Immature natural killer cell (primary cell): ENCODE results near the gene NEK9. TPM values are rescaled to one million over a fixed set of nuclear protein-coding genes. Genes with fewer than 3 reads are reported as not detected.

Experiments
- DNase-seq, 3 donors: peaks; one replicate each; pipeline ENCODE4 v3.0.0; 2022; ENCODE audit warnings: mixed read lengths in 1 of 3
- H3K27ac Mint-ChIP-seq, 6 donors: one replicate each; pipeline ENCODE4 v1.8.0; 2020; ENCODE audit warnings: mixed read lengths in 6 of 6, mild to moderate bottlenecking in 5 of 6, inconsistent platforms in 4 of 6, moderate library complexity in 3 of 6
- H3K27me3 Mint-ChIP-seq, 3 donors: one replicate each; pipeline ENCODE4 v1.8.0; 2020 to 2021; ENCODE audit warnings: low read depth in 3 of 3, mild to moderate bottlenecking in 3 of 3, mixed read lengths in 3 of 3, moderate library complexity in 3 of 3, inconsistent platforms in 1 of 3
- H3K36me3 Mint-ChIP-seq, 3 donors: one replicate each; pipeline ENCODE4 v1.8.0; 2020; ENCODE audit warnings: mixed read lengths in 3 of 3, inconsistent platforms in 2 of 3, mild to moderate bottlenecking in 2 of 3
- H3K4me1 Mint-ChIP-seq, 2 donors: one replicate each; pipeline ENCODE4 v1.8.0; 2020; ENCODE audit warnings: inconsistent platforms in 2 of 2, mild to moderate bottlenecking in 2 of 2, mixed read lengths in 2 of 2, moderate library complexity in 1 of 2
- H3K4me3 Mint-ChIP-seq, 5 donors: one replicate each; pipeline ENCODE4 v1.8.0; 2020; ENCODE audit warnings: mild to moderate bottlenecking in 5 of 5, mixed read lengths in 5 of 5, inconsistent platforms in 3 of 5, moderate library complexity in 3 of 5
- H3K9me3 Mint-ChIP-seq, 6 donors: one replicate each; pipeline ENCODE4 v1.8.0; 2020; ENCODE audit warnings: mild to moderate bottlenecking in 6 of 6, mixed read lengths in 6 of 6, inconsistent platforms in 4 of 6, moderate library complexity in 3 of 6
- polyA plus RNA-seq, 3 donors: library from polyadenylated mRNA; unstranded; fragments of 300-500 nt; fragmentation: Illumina TruSeq; gene quantifications; one replicate each; pipeline ENCODE4 v1.2.3, GENCODE V29; 2021

NEK9 gene
- polyA plus RNA-seq: 10 to 100 TPM; 10.4 to 15.2 (median 12.4) TPM

DNA sequence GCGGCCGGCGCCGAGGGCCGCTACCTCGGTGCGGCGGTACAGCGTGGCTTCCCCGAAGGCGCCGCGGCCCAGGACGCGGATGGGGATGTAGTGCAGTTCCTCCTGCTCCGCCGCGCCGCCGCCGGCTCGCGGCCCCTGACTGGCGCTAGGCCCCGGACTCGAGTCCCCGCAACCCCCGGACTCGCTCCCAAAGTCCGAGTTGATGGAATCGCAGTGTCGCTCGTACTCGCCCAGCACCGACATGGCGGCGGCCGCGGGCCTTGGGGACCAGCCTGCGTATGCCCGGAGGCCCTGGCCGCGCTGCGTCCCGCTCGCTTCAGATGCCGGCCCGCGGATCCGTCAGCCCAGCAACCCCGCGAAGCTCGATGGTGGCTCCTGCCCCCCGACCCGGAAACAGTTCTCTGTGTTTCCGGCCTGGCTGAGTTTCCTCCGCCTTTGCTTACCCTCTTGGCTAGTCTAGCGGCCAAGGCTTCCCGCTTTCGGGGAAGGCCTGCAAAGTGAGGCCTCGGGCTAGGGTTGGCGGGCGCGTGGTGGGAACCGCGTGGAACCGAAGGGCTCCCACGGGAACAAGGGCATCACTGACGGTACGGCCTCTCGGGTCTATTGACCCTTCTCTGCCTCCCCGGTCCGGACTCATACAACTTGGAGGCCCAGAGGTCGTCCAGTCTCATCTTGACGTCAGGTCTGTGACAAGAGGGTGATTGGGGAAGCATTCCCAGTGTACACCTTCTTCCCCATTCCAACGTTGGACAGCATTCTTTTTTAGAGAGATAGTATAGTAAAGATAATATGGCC is at the start of gene NEK9:
Gene NEK9 (minus strand): TSS at position 370 of the 795 bp plus-strand sequence. CDS start 127 bp downstream, at position 243.
- Mint-ChIP-seq H3K4me3 (peak within 1 kb of the TSS; percentile 96 to 98 (median 96)), H3K27ac (peak within 1 kb of the TSS; percentile 97 to 99 (median 99)), H3K4me1 (peaks cover 38 to 49% of the 10 kb centered on the region in 2 donors), H3K27me3 (peaks cover 6 to 8% (median 7%) of the 10 kb centered on the region in 3 donors), H3K36me3 (peaks cover 0 to 4% (median 2%) of the 10 kb centered on the region in 3 donors), H3K9me3 (no peaks in the 10 kb centered on the region)
- DNase-seq: peak; percentile 88 to 92 (median 91)

DNA sequence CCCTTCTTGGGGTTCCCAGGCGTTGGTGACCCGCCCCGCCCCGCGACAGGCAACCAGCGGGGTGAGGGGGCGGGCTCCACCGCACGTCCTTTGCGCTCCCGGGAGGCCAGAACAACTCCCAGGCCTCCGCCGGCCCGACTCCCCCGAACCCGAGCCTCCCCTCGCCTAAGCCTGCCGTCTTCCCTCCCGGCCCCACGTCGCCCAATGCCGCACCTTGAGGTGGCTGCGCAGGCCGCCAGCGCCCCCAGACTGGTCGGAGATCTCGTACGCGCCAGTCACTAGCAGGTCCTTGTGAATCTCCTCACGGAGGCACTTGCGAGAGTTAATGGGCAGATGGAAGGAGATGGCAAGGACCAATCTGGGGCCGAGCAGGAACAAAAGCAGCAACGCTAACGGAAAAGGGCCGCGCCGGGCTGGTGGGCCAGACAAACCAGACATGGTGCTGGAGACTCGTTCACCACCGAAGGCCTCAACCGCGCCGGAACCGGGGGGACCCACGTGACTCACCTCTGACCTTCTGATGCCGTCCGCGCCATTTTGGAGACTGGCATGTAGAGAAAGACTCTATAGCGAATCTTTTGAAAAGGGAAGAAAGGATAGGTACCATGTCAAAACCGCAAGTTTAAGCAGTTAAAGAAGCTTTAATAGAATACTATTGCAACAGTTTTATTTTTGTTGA is 49.4 kb upstream of the NEK9 start, which contains the start of gene TMED10:
Gene TMED10 (minus strand): TSS at position 471 of the 679 bp plus-strand sequence. CDS start 33 bp downstream, at position 438.
- H3K4me1 Mint-ChIP-seq: peaks cover 36 to 64% of the 10 kb centered on the region in 2 donors
- H3K36me3 Mint-ChIP-seq: peaks cover 0 to 3% (median 0%) of the 10 kb centered on the region in 3 donors
- peak within 1 kb of the TSS; percentile 92 to 100 (median 96) for H3K27ac Mint-ChIP-seq
- peaks cover 10 to 14% (median 14%) of the 10 kb centered on the region in 3 donors for H3K27me3 Mint-ChIP-seq
- peak; percentile 93 to 95 (median 95) for DNase-seq
- H3K9me3 Mint-ChIP-seq: no peaks in the 10 kb centered on the region
- peak within 1 kb of the TSS; percentile 85 to 94 (median 92) for H3K4me3 Mint-ChIP-seq

DNA sequence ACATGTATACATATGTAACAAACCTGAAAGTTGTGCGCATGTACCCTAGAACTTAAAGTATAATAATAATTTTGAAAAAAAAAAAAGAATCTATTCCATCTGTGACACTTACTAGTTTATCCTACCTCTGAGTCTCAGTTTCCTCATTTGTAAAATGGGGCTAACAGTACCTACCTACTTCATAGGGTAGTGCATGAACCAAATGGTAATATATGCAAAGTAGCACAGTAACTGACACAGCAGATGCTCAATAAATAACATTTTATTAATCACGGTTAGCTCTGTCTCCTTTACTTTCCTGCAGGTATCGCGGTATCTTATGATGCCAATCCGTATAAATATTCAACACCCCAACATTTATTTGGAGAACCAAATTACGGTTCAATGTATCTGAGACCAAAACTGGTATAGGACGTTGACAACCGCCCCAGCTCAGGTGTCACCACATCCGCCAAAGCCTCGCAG is 48.9 kb upstream of the NEK9 start:
- peaks cover 40 to 70% of the 10 kb centered on the region in 2 donors for H3K4me1 Mint-ChIP-seq

DNA sequence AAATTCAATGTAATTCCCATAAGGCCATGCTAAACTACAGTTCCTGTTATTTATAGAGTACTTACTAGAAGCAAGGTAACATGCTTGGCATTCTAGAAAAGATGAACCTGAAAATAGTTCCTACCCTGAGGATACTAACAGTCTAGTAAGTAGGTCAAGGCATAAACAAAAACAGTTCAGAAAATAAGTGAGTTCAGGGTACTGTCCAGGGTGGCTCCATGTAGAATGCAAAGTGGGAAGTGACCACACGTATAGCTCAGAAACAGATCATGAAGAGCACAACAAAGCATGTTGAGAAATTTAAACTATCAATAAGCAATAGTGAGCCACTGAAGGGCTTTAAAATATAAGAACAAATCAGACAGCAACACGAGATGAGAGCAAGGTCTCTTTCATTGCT is 47.2 kb upstream of the NEK9 start:
- peak overlapping the region in 4 of 5 donors; percentile 15 to 86 (median 73) for H3K4me3 Mint-ChIP-seq
- peaks cover 10 to 14% (median 12%) of the 10 kb centered on the region in 3 donors for H3K27me3 Mint-ChIP-seq
- H3K36me3 Mint-ChIP-seq: peaks cover 0 to 3% (median 0%) of the 10 kb centered on the region in 3 donors
- DNase-seq: no peak
- peaks cover 55 to 86% of the 10 kb centered on the region in 2 donors for H3K4me1 Mint-ChIP-seq
- H3K9me3 Mint-ChIP-seq: no peaks in the 10 kb centered on the region
- peak overlapping the region; percentile 18 to 97 (median 92) for H3K27ac Mint-ChIP-seq

More for the DNA sequence above, 48.9 kb upstream of the NEK9 start:
- Mint-ChIP-seq H3K9me3 (no peaks in the 10 kb centered on the region), H3K27me3 (peaks cover 10 to 14% (median 14%) of the 10 kb centered on the region in 3 donors), H3K27ac (peak overlapping the region; percentile 92 to 100 (median 96)), H3K36me3 (peaks cover 0 to 3% (median 0%) of the 10 kb centered on the region in 3 donors), H3K4me3 (peak overlapping the region; percentile 85 to 94 (median 92))
- DNase-seq: no peak

DNA sequence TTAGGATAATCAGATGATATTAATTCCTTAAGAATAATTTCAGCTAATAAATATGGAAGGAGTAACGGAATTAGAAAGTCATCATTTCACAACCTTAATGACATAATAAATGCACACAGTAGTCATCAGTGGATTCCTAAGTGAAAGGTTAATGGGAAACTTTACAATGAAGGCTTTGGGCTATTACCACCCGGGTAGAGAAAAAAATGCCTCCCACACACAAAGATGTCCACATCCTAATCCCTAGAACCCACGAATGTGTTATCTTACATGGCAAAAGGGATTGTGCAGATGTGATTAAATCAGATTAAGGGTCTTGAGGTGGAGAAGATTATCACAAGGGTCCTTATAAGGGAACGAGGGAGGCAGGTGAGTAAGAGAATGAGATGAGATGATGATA is 43.9 kb upstream of the NEK9 start:
- Mint-ChIP-seq H3K9me3 (no peaks in the 10 kb centered on the region), H3K4me1 (peaks cover 75 to 93% of the 10 kb centered on the region in 2 donors), H3K27me3 (peaks cover 1 to 4% (median 4%) of the 10 kb centered on the region in 3 donors), H3K36me3 (peaks cover 0 to 3% (median 0%) of the 10 kb centered on the region in 3 donors), H3K4me3 (no peak overlapping the region), H3K27ac (peak overlapping the region in 5 of 6 donors; percentile 12 to 75 (median 26))
- no peak for DNase-seq

DNA sequence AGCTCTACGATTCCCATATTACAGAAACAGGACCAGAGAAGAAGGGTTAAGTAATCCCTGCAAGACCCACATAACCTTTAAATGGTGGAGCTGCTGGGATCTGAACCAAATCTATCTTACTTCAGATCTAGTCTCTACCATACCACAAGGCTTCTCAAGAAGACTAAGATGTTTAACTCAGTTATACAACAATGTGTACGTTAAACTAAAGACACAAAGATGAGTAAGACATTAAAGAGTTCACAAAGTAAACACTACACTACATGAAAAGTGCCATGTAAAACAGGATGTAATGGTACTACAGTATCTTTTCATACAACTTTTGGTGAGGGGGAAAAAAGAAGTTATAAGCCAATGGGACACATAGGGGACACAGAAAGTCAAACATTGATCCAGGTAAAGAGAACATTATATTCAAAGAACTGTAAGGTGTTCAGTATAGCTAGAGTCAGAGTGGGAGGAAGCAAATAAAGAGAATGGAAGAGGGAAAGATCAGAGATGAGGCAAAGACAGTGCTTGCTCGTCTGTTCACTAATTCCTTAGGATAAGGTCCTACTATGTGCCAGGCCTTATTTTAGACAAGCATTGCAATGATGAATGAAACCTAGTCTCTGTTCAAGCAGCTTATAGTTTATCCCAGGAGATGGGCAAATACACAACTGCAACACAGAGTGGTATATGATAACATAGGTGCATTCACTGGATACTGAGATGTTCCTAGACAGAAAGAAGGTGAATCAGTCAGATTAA is 41.9 kb upstream of the NEK9 start:
- H3K9me3 Mint-ChIP-seq: no peaks in the 10 kb centered on the region
- H3K4me3 Mint-ChIP-seq: no peak overlapping the region
- peaks cover 0 to 1% (median 0%) of the 10 kb centered on the region in 3 donors for H3K27me3 Mint-ChIP-seq
- H3K36me3 Mint-ChIP-seq: no peaks in the 10 kb centered on the region
- DNase-seq: no peak
- peaks cover 66 to 85% of the 10 kb centered on the region in 2 donors for H3K4me1 Mint-ChIP-seq
- H3K27ac Mint-ChIP-seq: peak overlapping the region in 2 of 6 donors; percentile 28 to 72

DNA sequence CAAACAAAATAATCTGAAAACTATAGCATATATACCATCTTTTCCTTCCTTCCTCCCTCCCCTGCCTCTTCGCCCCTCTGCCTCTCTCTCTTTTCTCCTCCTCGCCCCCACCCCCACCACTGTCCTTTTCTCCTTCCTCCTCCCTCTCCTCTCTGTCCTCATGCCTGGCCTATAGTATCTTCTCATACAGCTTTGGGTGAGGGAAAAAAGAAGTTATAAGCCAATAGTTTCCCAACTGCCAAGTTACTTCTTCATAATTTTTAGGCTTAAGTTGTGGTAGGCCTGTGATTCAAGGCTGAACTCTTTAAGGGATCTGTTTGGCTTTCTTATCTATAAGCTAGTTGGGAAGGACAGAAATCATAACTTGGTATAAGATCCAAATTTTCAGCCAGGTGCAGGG is 40.5 kb upstream of the NEK9 start:
- H3K4me3 Mint-ChIP-seq: no peak overlapping the region
- H3K27me3 Mint-ChIP-seq: peaks cover 0 to 1% (median 0%) of the 10 kb centered on the region in 3 donors
- H3K4me1 Mint-ChIP-seq: peaks cover 67 to 80% of the 10 kb centered on the region in 2 donors
- no peak for DNase-seq
- peak overlapping the region in 2 of 6 donors; percentile 26 to 45 for H3K27ac Mint-ChIP-seq
- no peaks in the 10 kb centered on the region for H3K36me3 Mint-ChIP-seq
- H3K9me3 Mint-ChIP-seq: no peaks in the 10 kb centered on the region

DNA sequence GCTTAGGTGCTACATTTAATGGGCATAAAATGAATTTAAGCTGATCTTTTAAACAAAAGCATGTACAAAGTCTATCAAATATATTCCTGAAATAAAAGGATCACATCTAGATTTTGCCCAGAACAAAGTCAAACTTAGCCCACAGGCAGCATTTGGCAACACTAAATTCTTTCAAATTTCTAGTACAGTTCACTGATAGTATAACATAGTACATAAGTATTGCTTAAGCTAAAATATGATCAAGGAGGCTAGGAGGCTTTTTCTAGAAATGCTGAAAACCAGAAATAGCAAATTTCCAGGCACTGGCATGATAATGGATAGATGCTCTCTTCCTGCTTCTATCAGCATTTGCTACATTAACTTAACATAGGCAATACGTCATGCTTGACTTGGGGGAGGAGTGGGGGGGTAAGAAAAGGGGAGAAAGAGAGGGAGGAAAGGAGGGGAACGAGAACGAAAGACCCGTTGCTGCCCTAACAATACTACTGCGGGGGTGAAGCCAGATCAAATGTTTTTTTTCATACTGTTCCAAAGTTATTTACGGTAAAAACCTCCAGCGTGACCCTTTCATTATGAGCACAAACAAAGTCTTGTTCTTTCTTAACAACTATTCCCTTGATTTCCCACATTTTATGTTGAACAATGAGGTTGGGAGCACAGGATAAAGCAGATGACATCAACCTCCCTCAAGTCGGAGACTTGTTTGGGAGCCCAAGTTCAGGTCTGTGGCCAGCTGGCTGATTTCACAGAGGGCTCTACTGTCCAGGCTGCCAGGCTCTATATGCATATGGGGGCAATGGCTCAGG is 38.9 kb upstream of the NEK9 start:
- H3K4me1 Mint-ChIP-seq: peaks cover 71 to 80% of the 10 kb centered on the region in 2 donors

DNA sequence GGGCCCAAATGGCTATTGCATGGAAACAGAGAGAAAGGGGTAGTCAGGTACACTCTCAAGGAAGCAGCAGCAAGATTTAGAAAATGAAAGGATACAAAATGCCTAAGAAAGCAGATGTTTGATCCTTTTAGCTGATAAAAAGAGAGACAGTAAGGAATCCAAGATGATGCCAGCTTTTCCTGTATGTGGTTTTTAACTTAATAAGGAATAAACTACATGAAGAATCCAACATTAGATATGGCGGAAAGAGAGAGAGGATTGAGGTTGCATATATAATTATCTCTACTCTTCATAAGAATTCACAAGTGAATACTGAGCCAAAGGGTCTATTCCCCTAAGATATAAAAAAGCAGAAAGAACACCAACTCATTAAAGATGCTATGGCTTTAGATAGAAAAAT is 38.0 kb upstream of the NEK9 start:
- no peak for DNase-seq
- Mint-ChIP-seq H3K27ac (peak overlapping the region in 3 of 6 donors; percentile 28 to 53 (median 36)), H3K4me3 (no peak overlapping the region), H3K9me3 (no peaks in the 10 kb centered on the region), H3K27me3 (no peaks in the 10 kb centered on the region), H3K36me3 (no peaks in the 10 kb centered on the region), H3K4me1 (peaks cover 70 to 80% of the 10 kb centered on the region in 2 donors)

More for the DNA sequence above, 38.9 kb upstream of the NEK9 start:
- DNase-seq: no peak
- no peaks in the 10 kb centered on the region for H3K27me3 Mint-ChIP-seq
- H3K4me3 Mint-ChIP-seq: no peak overlapping the region
- no peaks in the 10 kb centered on the region for H3K36me3 Mint-ChIP-seq
- peak overlapping the region in 2 of 6 donors; percentile 7 to 50 for H3K27ac Mint-ChIP-seq
- no peaks in the 10 kb centered on the region for H3K9me3 Mint-ChIP-seq

DNA sequence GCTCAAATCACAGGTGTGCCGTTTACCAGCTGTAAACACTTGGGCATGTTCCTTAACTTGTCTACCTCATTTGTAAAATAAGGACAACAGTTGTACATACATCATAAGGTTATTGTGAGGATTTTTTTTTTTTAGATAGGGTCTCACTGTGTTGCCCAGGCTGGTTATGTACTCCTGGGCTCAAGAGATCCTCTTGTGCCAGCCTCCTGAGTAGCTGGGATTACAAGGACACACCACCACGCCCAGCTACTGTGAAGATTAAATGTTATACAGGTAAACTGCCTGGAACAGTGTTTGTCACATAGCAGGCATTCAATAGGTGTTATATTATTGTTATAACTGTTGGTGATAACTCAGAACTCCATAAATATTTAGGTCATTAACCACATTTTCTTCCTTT is 36.8 kb upstream of the NEK9 start:
- Mint-ChIP-seq H3K27ac (no peak overlapping the region), H3K36me3 (no peaks in the 10 kb centered on the region), H3K27me3 (no peaks in the 10 kb centered on the region), H3K9me3 (no peaks in the 10 kb centered on the region), H3K4me1 (peaks cover 68 to 80% of the 10 kb centered on the region in 2 donors), H3K4me3 (no peak overlapping the region)
- no peak for DNase-seq

DNA sequence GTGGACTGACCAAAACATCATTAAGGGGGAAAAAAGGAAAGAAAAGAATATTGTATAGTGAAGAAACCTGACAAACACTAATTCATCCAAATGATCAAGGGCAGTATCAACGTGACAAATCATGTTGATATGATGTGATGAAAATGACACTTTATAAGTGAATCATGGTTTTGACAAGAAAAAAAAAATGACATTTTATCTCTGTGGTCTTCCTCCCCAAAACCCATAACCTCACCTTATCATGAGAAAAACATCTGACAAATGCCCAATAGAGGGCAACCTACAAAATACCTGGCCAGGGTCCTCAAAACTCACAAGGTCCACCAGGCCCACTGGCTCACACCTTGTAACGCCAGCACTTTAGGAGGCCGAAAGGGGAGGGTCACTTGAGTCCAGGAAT is 35.8 kb upstream of the NEK9 start:
- Mint-ChIP-seq H3K27ac (peak overlapping the region; percentile 6 to 75 (median 68)), H3K4me3 (peak overlapping the region in 1 of 5 donors; percentile 11), H3K27me3 (peaks cover 0 to under 1% (median 0%) of the 10 kb centered on the region in 3 donors), H3K9me3 (no peaks in the 10 kb centered on the region), H3K36me3 (no peaks in the 10 kb centered on the region), H3K4me1 (peaks cover 60 to 76% of the 10 kb centered on the region in 2 donors)
- no peak for DNase-seq

DNA sequence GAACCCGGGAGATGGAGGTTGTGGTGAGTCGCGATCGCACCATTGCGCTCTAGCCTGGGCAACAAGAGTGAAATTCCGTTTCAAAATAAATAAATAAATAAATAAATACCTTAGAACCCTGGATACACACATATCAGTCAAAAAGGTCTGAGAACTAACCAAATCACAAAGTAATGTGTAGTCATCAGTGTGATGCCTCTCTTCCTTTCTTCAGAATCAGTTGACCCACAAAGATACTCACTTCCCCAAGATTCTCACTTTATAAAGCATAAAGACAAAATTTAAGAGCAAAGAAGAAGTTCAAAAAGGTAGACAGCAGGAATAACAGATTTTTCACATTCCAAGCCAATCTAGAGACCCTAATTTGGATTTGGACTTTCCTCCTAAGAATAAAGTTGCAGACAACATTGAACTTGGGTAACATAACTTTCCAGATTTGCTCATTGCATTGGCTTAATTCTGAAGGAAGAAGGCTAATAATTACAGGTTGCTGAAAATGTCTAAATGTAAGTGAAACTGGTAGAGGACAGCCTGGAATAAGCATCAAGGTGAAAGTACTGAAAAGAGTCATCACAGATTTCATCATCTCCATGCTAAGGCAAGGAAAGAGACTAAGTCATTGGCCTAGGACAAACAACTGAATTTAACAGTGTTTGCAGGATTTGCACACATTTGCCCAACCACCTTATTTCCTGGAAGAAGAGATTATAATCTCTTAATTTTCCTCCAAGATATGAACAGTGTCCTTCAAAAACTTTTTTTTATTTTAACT is 32.2 kb upstream of the NEK9 start:
- Mint-ChIP-seq H3K4me3 (no peak overlapping the region), H3K27ac (peak overlapping the region in 5 of 6 donors; percentile 0 to 75 (median 72)), H3K36me3 (no peaks in the 10 kb centered on the region), H3K4me1 (peaks cover 63 to 76% of the 10 kb centered on the region in 2 donors), H3K9me3 (no peaks in the 10 kb centered on the region), H3K27me3 (peaks cover 0 to 7% (median 0%) of the 10 kb centered on the region in 3 donors)
- no peak for DNase-seq
